Thoracic aorta (tissue), 2 donors: Measurements from ENCODE around the gene SCN1B. TPM values are rescaled to one million over a fixed set of nuclear protein-coding genes. Genes with fewer than 3 reads are reported as not detected.
"Not testable (repeated sequence)": the region's sequence is repeated elsewhere in the genome, so short reads cannot be mapped to it uniquely, and the experiment has no call there.

ENCODE experiments used
- ATAC-seq: fragments of 150-250 bp; one replicate; pipeline ENCODE4 v1.8.0; 2017; ENCODE audit warnings: low read depth; ENCODE audit not compliant: insufficient number of reproducible peaks, low FRiP score
- DNase-seq: peaks from one replicate; pipeline ENCODE4 v3.0.0-alpha.2; 2020; ENCODE audit warnings: low spot score
- H3K27ac ChIP-seq, 2 donors: fragments of 200-600 bp; sonication (generic); 1 replicate in 1 of 2; 2 replicates in 1 of 2; pipeline ENCODE4 v1.5.1; 2016; ENCODE audit warnings: mild to moderate bottlenecking in 2 of 2, moderate library complexity in 2 of 2
- H3K27me3 ChIP-seq: fragments of 200-600 bp; sonication (generic); replicated peaks from 2 replicates; pipeline ENCODE4 v1.6.0; 2016; ENCODE audit warnings: mild to moderate bottlenecking; ENCODE audit not compliant: insufficient read depth
- H3K36me3 ChIP-seq: fragments of 200-600 bp; sonication (generic); one replicate; pipeline ENCODE4 v1.5.1; 2016
- H3K4me1 ChIP-seq, 2 donors: fragments of 200-600 bp; sonication (generic); 1 replicate in 1 of 2; 2 replicates in 1 of 2; pipeline versions ENCODE4 v1.5.1 to v1.6.0; 2016; ENCODE audit warnings: low read depth in 2 of 2, mild to moderate bottlenecking in 1 of 2; ENCODE audit not compliant: control insufficient read depth in 1 of 2
- H3K4me3 ChIP-seq: fragments of 200-600 bp; sonication (generic); 2 replicates; pipeline ENCODE4 v1.5.1; 2016; ENCODE audit warnings: mild to moderate bottlenecking
- H3K9me3 ChIP-seq: fragments of 200-600 bp; sonication (generic); 2 replicates; pipeline ENCODE4 v1.5.1; 2016
- CTCF ChIP-seq: fragments of 200-600 bp; sonication (generic); IDR thresholded peaks from one replicate; pipeline ENCODE4 v1.5.1; 2019; ENCODE audit warnings: antibody characterized with exemption
- total RNA-seq, 2 donors: library from RNA; depleted of rRNA; stranded (reverse); fragments of >200 nt; gene quantifications; one replicate each; pipeline versions ENCODE4 v1.1.0 to v1.2.3, GENCODE V29; 2016

SCN1B gene
- total RNA-seq, 2 donors from 2014 or later, result 25.1 to 26.0 TPM

- H3K4me3 ChIP-seq, result no peak overlapping the region
- DNase-seq, result no peak
- peaks cover 26% of the 10 kb centered on the region for H3K36me3 ChIP-seq
- peaks cover 6 to 8% of the 10 kb centered on the region in 2 donors for H3K4me1 ChIP-seq
- no peaks in the 10 kb centered on the region for H3K27me3 ChIP-seq
- ATAC-seq, result no peak
- no peak overlapping the region for H3K27ac ChIP-seq
- TF ChIP-seq CTCF, result no peak
- H3K9me3 ChIP-seq, result no peaks in the 10 kb centered on the region
Observed at GRCh38 chr19:35026418-35026817, 3.9 kb upstream of the SCN1B start.

GRCh38 chr19:35027009-35027408 lies 3.3 kb upstream of the SCN1B start:
- H3K36me3 ChIP-seq, result peaks cover 20% of the 10 kb centered on the region
- peaks cover 8 to 10% of the 10 kb centered on the region in 2 donors for H3K4me1 ChIP-seq
- no peak for ATAC-seq
- H3K9me3 ChIP-seq, result no peaks in the 10 kb centered on the region
- H3K27ac ChIP-seq, result no peak overlapping the region
- TF ChIP-seq CTCF, result no peak
- H3K27me3 ChIP-seq, result no peaks in the 10 kb centered on the region
- no peak overlapping the region for H3K4me3 ChIP-seq
- no peak for DNase-seq

GRCh38 chr19:35027851-35028599 lies 2.2 kb upstream of the SCN1B start:
- H3K4me1 ChIP-seq, result peaks cover 8 to 10% of the 10 kb centered on the region in 2 donors
- TF ChIP-seq CTCF, result no peak
- no peak overlapping the region for H3K27ac ChIP-seq
- H3K27me3 ChIP-seq, result no peaks in the 10 kb centered on the region
- peaks cover 17% of the 10 kb centered on the region for H3K36me3 ChIP-seq
- no peaks in the 10 kb centered on the region for H3K9me3 ChIP-seq
- DNase-seq, result no peak
- no peak for ATAC-seq
- H3K4me3 ChIP-seq, result no peak overlapping the region

- DNase-seq, ATAC-seq: not testable (repeated sequence)
Observed at GRCh38 chr19:35028600-35028885, 1.7 kb upstream of the SCN1B start.

DNA sequence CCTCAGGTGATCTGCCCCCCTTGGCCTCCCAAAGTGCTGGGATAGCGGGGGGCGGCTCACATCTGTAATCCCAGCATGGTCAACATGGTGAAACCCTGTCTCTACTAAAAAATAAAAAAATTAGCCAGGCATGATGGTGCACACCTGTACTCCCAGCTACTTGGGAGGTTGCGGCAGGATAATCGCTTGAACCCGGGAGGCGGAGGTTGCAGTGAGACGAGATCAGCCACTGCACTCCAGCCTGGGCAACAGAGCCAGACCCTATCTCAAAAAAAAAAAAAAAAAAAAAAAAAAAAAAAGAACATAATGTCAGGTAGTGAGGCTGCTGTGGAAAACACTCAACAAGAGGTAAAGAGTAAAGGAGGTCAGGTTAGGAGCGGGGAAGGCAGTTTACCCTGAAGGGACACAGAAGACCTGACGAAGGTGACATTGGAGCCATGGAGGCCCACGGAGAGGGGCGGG lies 964 bp upstream of the SCN1B start:
- H3K27me3 ChIP-seq, H3K36me3 ChIP-seq, H3K4me3 ChIP-seq, ATAC-seq, H3K27ac ChIP-seq, H3K9me3 ChIP-seq, DNase-seq: not testable (repeated sequence)
- peaks cover 8 to 10% of the 10 kb centered on the region in 2 donors for H3K4me1 ChIP-seq

More at GRCh38 chr19:35028600-35028885, 1.7 kb upstream of the SCN1B start:
- not testable (repeated sequence) for H3K27ac ChIP-seq, H3K9me3 ChIP-seq, H3K27me3 ChIP-seq, H3K4me3 ChIP-seq
- Histone ChIP-seq H3K4me1 (peaks cover 8 to 10% of the 10 kb centered on the region in 2 donors), H3K36me3 (peaks cover 13% of the 10 kb centered on the region)

GRCh38 chr19:35029737-35030256 lies 473 bp upstream of the SCN1B start:
- peaks cover 8 to 10% of the 10 kb centered on the region in 2 donors for H3K4me1 ChIP-seq
- no peaks in the 10 kb centered on the region for H3K27me3 ChIP-seq
- no peaks in the 10 kb centered on the region for H3K9me3 ChIP-seq
- no peak for TF ChIP-seq CTCF
- no peak for ATAC-seq
- no peak for DNase-seq
- H3K4me3 ChIP-seq, result peak overlapping the region; percentile 82
- H3K27ac ChIP-seq, result no peak overlapping the region
- peaks cover 5% of the 10 kb centered on the region for H3K36me3 ChIP-seq
